ENCODE measurements around the gene KHK. TPM values are rescaled to one million over a fixed set of nuclear protein-coding genes. Genes with fewer than 3 reads are reported as not detected.

Gene KHK
- total and polyA plus RNA-seq, 2 of the 8 experiments (the other 6 are each of a cell fraction or from before 2014, with no cell fraction given): 11.0 to 17.7 TPM

DNA sequence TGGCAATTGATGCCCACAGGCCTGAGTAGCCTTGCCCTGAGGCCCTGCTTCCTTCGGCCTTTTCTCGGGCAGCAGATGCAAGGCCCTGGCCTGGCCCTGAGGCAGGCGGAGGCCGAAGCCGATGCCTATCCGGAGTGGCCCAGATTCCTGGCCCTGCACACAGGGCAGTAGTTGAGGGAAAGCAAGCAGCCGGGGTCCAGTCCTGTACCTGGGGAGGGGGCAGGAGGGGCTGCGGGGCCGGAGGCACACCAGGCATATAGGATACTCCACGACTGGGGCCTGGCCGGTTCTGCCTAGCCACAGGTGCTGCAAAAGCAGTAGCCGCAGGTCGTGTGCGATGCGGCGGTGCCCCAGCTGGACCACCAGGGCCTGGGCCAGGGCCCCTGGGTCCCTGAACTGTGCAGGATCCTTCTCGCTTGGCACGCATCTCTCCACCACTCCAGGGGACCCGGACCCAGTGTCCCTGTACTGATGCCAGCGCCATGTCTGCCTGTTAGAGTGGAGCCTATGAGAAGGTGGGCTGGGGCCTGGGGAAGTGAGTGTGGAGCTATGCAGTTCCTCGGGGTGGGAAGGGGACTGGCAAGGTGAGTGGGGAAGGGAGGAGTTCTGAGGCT, 50.9 kb downstream of the KHK start (continued):
- TF ChIP-seq CHD7 (IDR thresholded peaks at IDR 0.05; ENCODE audit: insufficient replicate concordance, low read length) (no peak), TEAD4 (IDR thresholded peaks at IDR 0.05; ENCODE audit: low read depth, low read length) (no peak), ATF3 (IDR thresholded peaks at IDR 0.05; ENCODE audit: insufficient read depth, low read depth, low read length) (no peak), HDAC6 (IDR thresholded peaks at IDR 0.05; ENCODE audit: low read depth, low read length) (no peak), SP4 (IDR thresholded peaks at IDR 0.05; ENCODE audit: low read length) (no peak), POLR2A (IDR thresholded peaks at IDR 0.05; ENCODE audit: control extremely low read depth in 1 of 2, low read depth in 2 of 2, low read length in 2 of 2) (no peak), CTBP2 (IDR thresholded peaks at IDR 0.05; ENCODE audit: borderline replicate concordance, insufficient read depth, insufficient read length, low read length) (no peak), BACH1 (IDR thresholded peaks at IDR 0.05; ENCODE audit: low read length) (no peak), CREB1 (IDR thresholded peaks at IDR 0.05) (no peak), EP300 (IDR thresholded peaks at IDR 0.05; ENCODE audit: borderline replicate concordance in 1 of 2, low read depth in 2 of 2, low read length in 2 of 2) (no peak), RAD21 (IDR thresholded peaks at IDR 0.05 in 1 of 2, conservative IDR thresholded peaks at IDR 0.05 in 1 of 2; ENCODE audit: low read depth in 2 of 2, low read length in 2 of 2) (no peak)
